HEK293 (cell line): Measurements from ENCODE around the gene TBX4.

Experiments used
- CTCF ChIA-PET: fragments of 350-600 bp; formaldehyde crosslinking; extraction: SDS; loops from one replicate; lab custom pipeline; 2021; ENCODE audit warnings: antibody characterized with exemption; lab: Yijun Ruan, JAX
- POLR2A ChIA-PET: fragments of 300-600 bp; formaldehyde crosslinking; extraction: SDS; loops from one replicate; lab custom pipeline; 2020; ENCODE audit warnings: antibody characterized with exemption, inconsistent platforms; lab: Yijun Ruan, JAX
- H3K27ac ChIP-seq: fragments of 200-500 bp; sonication (Bioruptor generic); 2 replicates; pipeline ENCODE4 v1.5.1; 2014; ENCODE audit warnings: low read depth, low read length, control low read depth, inconsistent platforms; ENCODE audit errors: extremely low read depth
- H3K36me3 ChIP-seq, 2 experiments: fragments of 200-500 bp in 1 of 2; sonication (Bioruptor generic) in 1 of 2; 1 replicate in 1 of 2; 2 replicates in 1 of 2; pipeline ENCODE4 v1.5.1; 2014 to 2017; ENCODE audit warnings: inconsistent platforms in 2 of 2, low read length in 2 of 2; ENCODE audit not compliant: control insufficient read depth in 2 of 2, insufficient read depth in 1 of 2
- H3K4me1 ChIP-seq: fragments of 200-500 bp; sonication (Bioruptor generic); 2 replicates; pipeline ENCODE4 v1.5.1; 2014; ENCODE audit warnings: mild to moderate bottlenecking, low read length, inconsistent platforms; ENCODE audit not compliant: control insufficient read depth, insufficient read depth
- H3K4me3 ChIP-seq: 2 replicates; pipeline ENCODE4 v1.5.1; 2011; ENCODE audit warnings: low read depth, mild to moderate bottlenecking, control low read depth, low read length, moderate library complexity
- H3K9me3 ChIP-seq: fragments of 200-500 bp; sonication (Bioruptor generic); 2 replicates; pipeline ENCODE4 v1.5.1; 2014; ENCODE audit warnings: low read depth, low read length, inconsistent platforms; ENCODE audit not compliant: control insufficient read depth, insufficient read depth
- AEBP2 ChIP-seq: fragments of 450-650 bp; formaldehyde crosslinking; IDR thresholded peaks from 2 replicates; pipeline ENCODE4 v1.5.1; 2016; ENCODE audit warnings: missing biosample characterization, missing genetic modification characterization, borderline replicate concordance
- KLF7 ChIP-seq: fragments of 450-650 bp; formaldehyde crosslinking; IDR thresholded peaks from 2 replicates; pipeline ENCODE4 v1.5.1; 2016; ENCODE audit warnings: missing biosample characterization, missing genetic modification characterization, borderline replicate concordance
- PRDM6 ChIP-seq: fragments of 450-650 bp; formaldehyde crosslinking; IDR thresholded peaks from 2 replicates; pipeline ENCODE4 v1.5.1; 2017; ENCODE audit warnings: missing biosample characterization, missing genetic modification characterization
- RBAK ChIP-seq: fragments of 450-650 bp; formaldehyde crosslinking; IDR thresholded peaks from 2 replicates; pipeline ENCODE4 v1.5.1; 2016; ENCODE audit warnings: missing biosample characterization, missing genetic modification characterization
- ZBTB8A ChIP-seq: fragments of 450-650 bp; formaldehyde crosslinking; IDR thresholded peaks from 2 replicates; pipeline ENCODE4 v1.5.1; 2016; ENCODE audit warnings: missing biosample characterization, missing genetic modification characterization
- ZNF133 ChIP-seq: fragments of 450-650 bp; formaldehyde crosslinking; IDR thresholded peaks from 2 replicates; pipeline ENCODE4 v1.5.1; 2016; ENCODE audit warnings: missing biosample characterization, missing genetic modification characterization
- ZNF274 ChIP-seq, 2 experiments: fragments of 200-500 bp in 1 of 2; fragments of 450-650 bp in 1 of 2; sonication (Bioruptor generic) in 1 of 2; formaldehyde crosslinking in 1 of 2; IDR thresholded peaks; 2 replicates each; pipeline versions ENCODE4 v1.5.1 to v1.6.1; 2014 to 2016; ENCODE audit warnings: borderline replicate concordance in 1 of 2, inconsistent platforms in 1 of 2, low read length in 1 of 2, missing biosample characterization in 1 of 2, missing genetic modification characterization in 1 of 2
- ZNF311 ChIP-seq: fragments of 450-650 bp; formaldehyde crosslinking; IDR thresholded peaks from 2 replicates; pipeline ENCODE4 v1.5.1; 2017; ENCODE audit warnings: missing biosample characterization, missing genetic modification characterization, borderline replicate concordance
- ZNF350 ChIP-seq: fragments of 450-650 bp; formaldehyde crosslinking; IDR thresholded peaks from 2 replicates; pipeline ENCODE4 v1.5.0; 2017; ENCODE audit warnings: missing biosample characterization, mild to moderate bottlenecking, missing genetic modification characterization
- ZNF394 ChIP-seq: fragments of 450-650 bp; formaldehyde crosslinking; IDR thresholded peaks from 2 replicates; pipeline ENCODE4 v1.5.1; 2016; ENCODE audit warnings: missing biosample characterization, missing genetic modification characterization, mild to moderate bottlenecking, moderate library complexity, borderline replicate concordance
- ZNF558 ChIP-seq: fragments of 450-650 bp; formaldehyde crosslinking; IDR thresholded peaks from 2 replicates; pipeline ENCODE4 v1.5.1; 2016; ENCODE audit warnings: missing biosample characterization, missing genetic modification characterization
- ZNF658 ChIP-seq: fragments of 450-650 bp; formaldehyde crosslinking; IDR thresholded peaks from 2 replicates; pipeline ENCODE4; 2016; ENCODE audit warnings: missing biosample characterization, missing genetic modification characterization
- ZNF670 ChIP-seq: fragments of 450-650 bp; formaldehyde crosslinking; IDR thresholded peaks from 2 replicates; pipeline ENCODE4 v1.5.1; 2016; ENCODE audit warnings: missing biosample characterization, missing genetic modification characterization, low read depth
- ZNF776 ChIP-seq: fragments of 450-650 bp; formaldehyde crosslinking; IDR thresholded peaks from 2 replicates; pipeline ENCODE4 v1.5.0; 2017; ENCODE audit warnings: missing biosample characterization, missing genetic modification characterization, borderline replicate concordance
- TF ChIP-seq, protein P1 (sequence below): fragments of 450-650 bp; formaldehyde crosslinking; IDR thresholded peaks from 2 replicates; pipeline ENCODE4 v1.5.1; 2016; ENCODE audit warnings: missing biosample characterization, missing genetic modification characterization, low read depth

Gene TBX4

DNA sequence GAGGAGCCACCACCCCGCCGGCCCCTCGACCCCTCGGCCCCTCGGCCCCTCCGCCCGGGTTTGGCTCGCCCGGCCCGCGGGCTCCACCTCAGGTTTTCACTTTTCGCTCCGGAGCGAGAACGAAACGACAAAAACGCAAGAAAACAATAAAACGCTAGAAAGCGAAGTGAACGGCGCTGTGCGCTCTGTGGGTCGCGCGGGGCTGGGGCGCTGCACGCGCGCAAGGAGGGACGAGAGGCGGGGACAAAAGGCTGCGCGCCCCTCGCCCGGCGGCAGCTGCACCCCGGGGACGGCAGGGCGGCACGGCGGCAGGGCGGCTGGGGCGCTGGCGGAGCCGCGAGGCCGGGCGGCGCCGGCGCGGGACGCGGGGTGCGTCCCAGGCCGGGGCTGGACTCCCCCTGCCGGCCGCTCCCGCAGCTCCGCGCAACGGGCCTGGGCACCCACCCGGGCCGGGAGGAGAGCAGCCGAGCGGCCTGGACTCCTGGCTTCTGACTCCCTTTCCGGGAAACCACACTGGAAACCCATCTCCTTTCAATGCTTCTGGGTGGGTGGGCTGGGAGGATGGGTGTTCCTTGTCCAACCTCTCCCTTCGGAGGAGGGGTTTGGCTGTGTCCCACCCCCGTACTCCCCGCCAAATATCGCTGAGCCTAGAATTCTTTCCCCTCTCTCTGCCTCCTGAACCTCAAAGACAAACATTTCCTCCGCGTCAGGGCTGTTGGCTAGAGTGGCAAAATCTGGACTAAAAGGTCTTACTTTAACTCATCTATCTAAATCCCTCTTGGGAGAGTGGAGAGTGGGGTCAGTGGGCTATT is 42.7 kb upstream of the TBX4 start (continued):
- TF ChIP-seq AEBP2 (tag by site-specific recombination) (no peak), ZNF133 (tag by site-specific recombination) (no peak), ZNF274 (IDR thresholded peaks at IDR 0.05; ENCODE audit: low read length) (no peak), ZNF274 (tag by site-specific recombination; IDR thresholded peaks at IDR 0.05; ENCODE audit: borderline replicate concordance) (no peak), ZNF350 (tag by site-specific recombination) (no peak), ZNF658 (tag by site-specific recombination) (no peak), RBAK (tag by site-specific recombination) (no peak), KLF7 (no peak), ZNF776 (tag by site-specific recombination) (no peak), ZBTB8A (peak; percentile 82), ZNF558 (tag by site-specific recombination) (no peak), ZNF311 (tag by site-specific recombination) (no peak)
- TF ChIP-seq, protein P1, sequence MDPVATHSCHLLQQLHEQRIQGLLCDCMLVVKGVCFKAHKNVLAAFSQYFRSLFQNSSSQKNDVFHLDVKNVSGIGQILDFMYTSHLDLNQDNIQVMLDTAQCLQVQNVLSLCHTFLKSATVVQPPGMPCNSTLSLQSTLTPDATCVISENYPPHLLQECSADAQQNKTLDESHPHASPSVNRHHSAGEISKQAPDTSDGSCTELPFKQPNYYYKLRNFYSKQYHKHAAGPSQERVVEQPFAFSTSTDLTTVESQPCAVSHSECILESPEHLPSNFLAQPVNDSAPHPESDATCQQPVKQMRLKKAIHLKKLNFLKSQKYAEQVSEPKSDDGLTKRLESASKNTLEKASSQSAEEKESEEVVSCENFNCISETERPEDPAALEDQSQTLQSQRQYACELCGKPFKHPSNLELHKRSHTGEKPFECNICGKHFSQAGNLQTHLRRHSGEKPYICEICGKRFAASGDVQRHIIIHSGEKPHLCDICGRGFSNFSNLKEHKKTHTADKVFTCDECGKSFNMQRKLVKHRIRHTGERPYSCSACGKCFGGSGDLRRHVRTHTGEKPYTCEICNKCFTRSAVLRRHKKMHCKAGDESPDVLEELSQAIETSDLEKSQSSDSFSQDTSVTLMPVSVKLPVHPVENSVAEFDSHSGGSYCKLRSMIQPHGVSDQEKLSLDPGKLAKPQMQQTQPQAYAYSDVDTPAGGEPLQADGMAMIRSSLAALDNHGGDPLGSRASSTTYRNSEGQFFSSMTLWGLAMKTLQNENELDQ (tag by site-specific recombination), result no peak

DNA sequence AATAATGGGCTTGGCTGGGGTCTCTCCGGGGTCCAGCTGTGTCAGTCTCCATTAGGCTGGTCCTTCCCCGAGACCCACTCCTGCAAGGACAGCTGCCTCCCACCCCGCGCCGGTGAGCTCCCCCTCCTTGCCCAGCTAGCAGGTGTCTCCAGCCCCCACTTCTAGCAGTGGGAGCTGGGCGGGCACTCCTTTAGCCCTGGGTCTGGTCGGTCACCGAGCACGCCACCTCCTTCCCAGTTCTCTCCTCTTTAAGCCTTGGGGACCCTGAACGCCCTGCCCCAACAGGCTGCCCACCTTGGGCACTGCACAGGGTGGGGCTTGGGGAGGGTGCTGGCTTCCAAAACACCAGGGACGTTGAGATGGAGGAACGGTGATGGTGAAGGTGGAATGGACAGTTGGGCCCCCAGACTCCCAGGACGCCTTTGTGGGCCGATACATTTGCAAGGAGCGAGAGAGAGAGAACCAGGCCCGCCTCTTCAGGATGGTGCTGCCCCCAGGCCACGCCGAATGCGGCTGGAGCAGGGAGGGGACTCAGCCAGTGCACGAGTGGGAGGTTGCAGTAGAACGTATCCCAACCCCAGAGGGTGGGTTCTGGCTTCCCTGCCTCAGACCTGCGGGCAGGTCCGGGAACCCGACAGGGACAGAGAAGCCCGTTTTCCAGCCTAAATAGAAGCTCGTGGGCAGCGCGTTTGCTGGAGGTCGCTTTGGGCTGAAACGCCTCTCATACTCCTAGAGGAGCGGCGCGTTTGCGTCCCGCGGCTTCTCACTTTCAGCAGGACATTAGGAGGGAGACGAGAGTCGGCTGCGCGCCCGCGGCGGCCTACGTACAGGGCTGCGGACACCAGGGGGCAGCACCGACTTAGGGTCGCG is 41.8 kb upstream of the TBX4 start:
- H3K36me3 ChIP-seq, result peaks cover 0 to 35% of the 10 kb centered on the region in 2 experiments; a peak in 1 of 3 replicates
- no peak overlapping the region for H3K4me3 ChIP-seq
- no peak overlapping the region for H3K27ac ChIP-seq
- TF ChIP-seq ZNF394 (tag by site-specific recombination) (no peak), ZNF670 (tag by site-specific recombination) (no peak), PRDM6 (tag by site-specific recombination) (no peak)
- ChIA-PET CTCF (interaction anchor here (0.6 to 3.2 kb wide), 3 partner anchors 439 to 834 kb away, joined by 3 to 17 read pairs (median 9); no protein-coding TSS in a partner anchor), POLR2A (interaction anchor here (2.7 kb wide), 1 partner anchor 10 kb away, joined by 18 read pairs; the partner anchor contains the start of gene TBX2)
- no peaks in the 10 kb centered on the region for H3K9me3 ChIP-seq
- H3K4me1 ChIP-seq, result peaks cover 4% of the 10 kb centered on the region
